GM23338 (cell line): Measurements from ENCODE around the gene BCKDHA. TPM values are rescaled to one million over a fixed set of nuclear protein-coding genes. Genes with fewer than 3 reads are reported as not detected.

Source experiments
- ATAC-seq: fragments of 200-7000 bp; cut with Tn5 transposase; 3 replicates; pipeline ENCODE4 v1.9.1; 2020
- DNase-seq: peaks from one replicate; pipeline ENCODE4 v3.0.0-alpha.2; 2015; ENCODE audit warnings: low spot score
- H2AFZ ChIP-seq: fragments of 200-600 bp; sonication (generic); 2 replicates; pipeline ENCODE4 v1.8.0; 2016; ENCODE audit warnings: antibody characterized with exemption, mild to moderate bottlenecking, moderate library complexity
- H3F3A ChIP-seq: fragments of 200-600 bp; sonication (generic); replicated peaks from 2 replicates; pipeline ENCODE4 v1.8.0; 2017; ENCODE audit warnings: antibody characterized with exemption, mixed run types, low read depth
- H3K27ac ChIP-seq: fragments of 200-600 bp; sonication (generic); 2 replicates; pipeline ENCODE4 v1.6.1; 2016; ENCODE audit warnings: low read depth
- H3K27me3 ChIP-seq: fragments of 200-600 bp; sonication (generic); 2 replicates; pipeline ENCODE4 v1.8.0; 2016; ENCODE audit warnings: mild to moderate bottlenecking, mixed run types, moderate library complexity; ENCODE audit not compliant: insufficient read depth
- H3K36me3 ChIP-seq: fragments of 200-600 bp; sonication (generic); 2 replicates; pipeline ENCODE4 v1.8.0; 2016; ENCODE audit warnings: mild to moderate bottlenecking; ENCODE audit not compliant: insufficient read depth
- H3K4me1 ChIP-seq: fragments of 200-600 bp; sonication (generic); 2 replicates; pipeline ENCODE4 v1.8.0; 2016; ENCODE audit warnings: mild to moderate bottlenecking, moderate library complexity; ENCODE audit not compliant: insufficient read depth
- H3K4me2 ChIP-seq: fragments of 200-600 bp; sonication (generic); 2 replicates; pipeline ENCODE4 v1.7.1; 2017; ENCODE audit warnings: mixed run types
- H3K4me3 ChIP-seq: fragments of 200-600 bp; sonication (generic); 2 replicates; pipeline ENCODE4 v1.6.1; 2016; ENCODE audit warnings: mixed run types
- H3K79me2 ChIP-seq: fragments of 200-600 bp; sonication (generic); replicated peaks from 2 replicates; pipeline ENCODE4 v1.8.0; 2017; ENCODE audit warnings: mild to moderate bottlenecking; ENCODE audit not compliant: insufficient read depth
- H3K9me2 ChIP-seq: fragments of 200-600 bp; sonication (generic); 2 replicates; pipeline ENCODE4 v1.8.0; 2017; ENCODE audit not compliant: insufficient read depth
- H4K20me1 ChIP-seq: fragments of 200-600 bp; sonication (generic); replicated peaks from 2 replicates; pipeline ENCODE4 v1.8.0; 2017; ENCODE audit warnings: mild to moderate bottlenecking; ENCODE audit not compliant: insufficient read depth
- H3K27ac Mint-ChIP-seq: 2 replicates; pipeline ENCODE4 v1.8.0; 2020; ENCODE audit warnings: inconsistent platforms, mild to moderate bottlenecking, moderate library complexity, mixed read lengths
- H3K27me3 Mint-ChIP-seq: 3 replicates; pipeline ENCODE4 v1.8.0; 2022; ENCODE audit warnings: low read depth, mild to moderate bottlenecking, moderate library complexity, mixed read lengths, inconsistent platforms; ENCODE audit not compliant: insufficient read depth, poor library complexity
- H3K36me3 Mint-ChIP-seq: 3 replicates; pipeline ENCODE4 v1.8.0; 2021; ENCODE audit warnings: low read depth, mild to moderate bottlenecking, inconsistent platforms, moderate library complexity, mixed read lengths
- H3K4me1 Mint-ChIP-seq: 3 replicates; pipeline ENCODE4 v1.8.0; 2020; ENCODE audit warnings: mild to moderate bottlenecking, inconsistent platforms, mixed read lengths
- H3K4me3 Mint-ChIP-seq: 3 replicates; pipeline ENCODE4 v1.8.0; 2021; ENCODE audit warnings: moderate library complexity, mild to moderate bottlenecking, inconsistent platforms, mixed read lengths
- H3K9me3 Mint-ChIP-seq: 3 replicates; pipeline ENCODE4 v1.8.0; 2020; ENCODE audit warnings: moderate library complexity, mild to moderate bottlenecking, inconsistent platforms, mixed read lengths
- CREB1 ChIP-seq: fragments of 250-450 bp; sonication (Bioruptor Pico); IDR thresholded peaks from 2 replicates; pipeline ENCODE4 v1.5.0; 2020; ENCODE audit warnings: low read depth, mild to moderate bottlenecking, moderate library complexity
- CTCF ChIP-seq, 2 experiments: fragments of 200-600 bp in 1 of 2; sonication (generic) in 1 of 2; conservative IDR thresholded peaks; 2 replicates each; pipeline versions ENCODE4 v1.5.1 to v1.6.1; 2016 to 2017; ENCODE audit warnings: antibody characterized with exemption in 2 of 2, low read depth in 2 of 2, mild to moderate bottlenecking in 2 of 2, moderate library complexity in 1 of 2
- EZH2 ChIP-seq: fragments of 200-600 bp; sonication (generic); IDR thresholded peaks from one replicate; pipeline ENCODE4 v1.8.0; 2017; ENCODE audit warnings: antibody characterized with exemption, mild to moderate bottlenecking, low read depth; ENCODE audit not compliant: unreplicated experiment
- EZH2phosphoT487 ChIP-seq: fragments of 200-600 bp; sonication (generic); IDR thresholded peaks from one replicate; pipeline ENCODE4 v1.8.1; 2018; ENCODE audit warnings: antibody characterized with exemption; ENCODE audit not compliant: unreplicated experiment
- JUNB ChIP-seq: IDR thresholded peaks from one replicate; pipeline ENCODE4 v1.6.1; 2016; ENCODE audit warnings: antibody characterized with exemption; ENCODE audit not compliant: unreplicated experiment
- NANOG ChIP-seq: IDR thresholded peaks from 2 replicates; pipeline ENCODE4 v1.6.1; 2016; ENCODE audit warnings: antibody characterized with exemption, borderline replicate concordance
- POLR2AphosphoS5 ChIP-seq: IDR thresholded peaks from 2 replicates; pipeline ENCODE4 v1.6.1; 2016; ENCODE audit warnings: antibody characterized with exemption, low read depth
- REST ChIP-seq: IDR thresholded peaks from one replicate; pipeline ENCODE4 v1.6.1; 2018; ENCODE audit warnings: antibody characterized with exemption; ENCODE audit not compliant: unreplicated experiment
- STAT1 ChIP-seq: IDR thresholded peaks from one replicate; pipeline ENCODE4 v1.6.1; 2016; ENCODE audit warnings: antibody characterized with exemption; ENCODE audit not compliant: unreplicated experiment
- ZNF331 ChIP-seq: fragments of 250-450 bp; sonication (Bioruptor Pico); IDR thresholded peaks from 2 replicates; pipeline ENCODE4 v1.5.0; 2020; ENCODE audit warnings: low read depth, mild to moderate bottlenecking, moderate library complexity
- ZNF462 ChIP-seq: fragments of 250-450 bp; sonication (Bioruptor Pico); IDR thresholded peaks from 2 replicates; pipeline ENCODE4 v1.5.0; 2020; ENCODE audit warnings: mild to moderate bottlenecking, moderate library complexity
- polyA plus RNA-seq: library from polyadenylated mRNA; unstranded; fragments of >200 nt; fragmentation: Nextera tagmentation; extraction: Ambion mirVana; gene quantifications from 2 replicates; pipeline ENCODE4 v1.2.1, GENCODE V29; 2016
- total RNA-seq: library from RNA; depleted of rRNA; stranded (reverse); fragments of >200 nt; shearing (Covaris generic); gene quantifications from 2 replicates; pipeline ENCODE4 v1.2.3, GENCODE V29; 2014

The BCKDHA gene
- total and polyA plus RNA-seq, 2 experiments from 2014 or later = 15.0 to 42.4 TPM

GRCh38 chr19:41433171-41433570 lies 35.6 kb downstream of the BCKDHA start (continued):
- no peak for TF ChIP-seq ZNF462 (CRISPR knock-in tag)
- TF ChIP-seq CREB1 (CRISPR knock-in tag) = no peak
- no peak for TF ChIP-seq CTCF (conservative IDR thresholded peaks at IDR 0.05; ENCODE audit: low read depth in 2 of 2)

DNA sequence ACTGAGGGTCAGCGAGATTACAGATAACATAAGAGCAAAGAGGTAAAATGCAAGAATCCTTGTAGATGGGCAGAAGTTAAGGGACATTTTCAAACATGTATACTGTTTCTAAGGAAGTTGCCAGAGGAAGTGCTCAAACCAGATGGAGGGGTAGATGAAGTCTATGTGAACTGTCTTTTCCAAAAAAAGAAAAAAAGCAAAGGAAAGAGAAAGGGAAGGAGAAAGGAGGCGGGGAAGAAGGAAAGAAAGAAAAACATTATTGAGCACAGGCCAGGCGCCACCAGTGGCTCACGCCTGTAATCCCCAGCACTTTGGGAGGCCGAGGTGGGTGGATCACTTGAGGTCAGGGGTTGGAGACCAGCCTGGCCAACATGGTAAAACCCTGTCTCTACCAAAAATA lies 36.8 kb downstream of the BCKDHA start:
- no peak for ATAC-seq
- Mint-ChIP-seq H3K9me3 (no peaks in the 10 kb centered on the region; the same call in 2 of the 3 replicates), H3K4me1 (peaks cover 5% of the 10 kb centered on the region; the same call in 2 of the 3 replicates), H3K27ac (no peak overlapping the region), H3K4me3 (no peak overlapping the region; the same call in 2 of the 3 replicates), H3K27me3 (peaks cover 6% of the 10 kb centered on the region), H3K36me3 (peaks cover 40% of the 10 kb centered on the region)
- H3K36me3 ChIP-seq = no peaks in the 10 kb centered on the region
- 0 out of 2 replicates have a peak, but pooled peaks cover 7% of the 10 kb centered on the region for H3F3A ChIP-seq
- no peak overlapping the region for H3K4me2 ChIP-seq
- H3K9me2 ChIP-seq = no peaks in the 10 kb centered on the region
- H3K4me3 ChIP-seq = no peak overlapping the region
- H2AFZ ChIP-seq = no peak overlapping the region
- H3K27me3 ChIP-seq = no peaks in the 10 kb centered on the region
- peaks cover 9% of the 10 kb centered on the region for H3K79me2 ChIP-seq
- no peak for DNase-seq
- H3K4me1 ChIP-seq = peaks cover 8% of the 10 kb centered on the region
- no peak overlapping the region for H3K27ac ChIP-seq
- no peaks in the 10 kb centered on the region; the same call in none of the 2 replicates for H4K20me1 ChIP-seq
- no peak for TF ChIP-seq POLR2AphosphoS5
- no peak for TF ChIP-seq EZH2
- TF ChIP-seq NANOG = no peak
- no peak for TF ChIP-seq CREB1 (CRISPR knock-in tag)
- TF ChIP-seq ZNF331 = no peak
- TF ChIP-seq STAT1 = no peak
- no peak for TF ChIP-seq REST
- TF ChIP-seq CTCF (conservative IDR thresholded peaks at IDR 0.05; ENCODE audit: low read depth in 2 of 2) = no peak
- no peak for TF ChIP-seq JUNB
- TF ChIP-seq EZH2phosphoT487 = no peak
